Smooth muscle cell (in vitro differentiated cells): ENCODE measurements around the gene LEO1. TPM values are rescaled to one million over a fixed set of nuclear protein-coding genes. Genes with fewer than 3 reads are reported as not detected.

Experiments used
- DNase-seq: peaks from one replicate; lab custom pipeline; 2025; ENCODE audit not compliant: unreplicated experiment; lab: John Stamatoyannopoulos, UW
- H2AFZ ChIP-seq: fragments of 200-600 bp; sonication (generic); 2 replicates; pipeline ENCODE4 v1.6.0; 2016; ENCODE audit warnings: antibody characterized with exemption, low read depth, mild to moderate bottlenecking
- H3F3A ChIP-seq: fragments of 200-600 bp; sonication (generic); 2 replicates; pipeline ENCODE4 v1.6.0; 2017; ENCODE audit warnings: antibody characterized with exemption, low read depth
- H3K27ac ChIP-seq: fragments of 200-600 bp; sonication (generic); 2 replicates; pipeline ENCODE4 v1.5.1; 2016; ENCODE audit warnings: low read depth, mild to moderate bottlenecking
- H3K27me3 ChIP-seq: fragments of 200-600 bp; sonication (generic); 2 replicates; pipeline ENCODE4 v1.6.1; 2016; ENCODE audit warnings: low read depth, mild to moderate bottlenecking
- H3K36me3 ChIP-seq: fragments of 200-600 bp; sonication (generic); 2 replicates; pipeline ENCODE4 v1.5.1; 2016; ENCODE audit warnings: low read depth
- H3K4me1 ChIP-seq: fragments of 200-600 bp; sonication (generic); 2 replicates; pipeline ENCODE4 v1.5.1; 2016; ENCODE audit warnings: low read depth
- H3K4me2 ChIP-seq: fragments of 200-600 bp; sonication (generic); 2 replicates; pipeline ENCODE4 v1.6.0; 2016; ENCODE audit warnings: mild to moderate bottlenecking
- H3K4me3 ChIP-seq: fragments of 200-600 bp; sonication (generic); 2 replicates; pipeline ENCODE4 v1.5.1; 2016; ENCODE audit warnings: mild to moderate bottlenecking
- H3K79me2 ChIP-seq: fragments of 200-600 bp; sonication (generic); 2 replicates; pipeline ENCODE4 v1.6.0; 2016; ENCODE audit warnings: low read depth, mild to moderate bottlenecking
- H3K9ac ChIP-seq: fragments of 200-600 bp; sonication (generic); 2 replicates; pipeline ENCODE4 v1.6.0; 2016; ENCODE audit warnings: low read depth
- H3K9me3 ChIP-seq: fragments of 200-600 bp; sonication (generic); replicated peaks from 2 replicates; pipeline ENCODE4 v1.5.1; 2016; ENCODE audit warnings: low read depth
- H4K20me1 ChIP-seq: fragments of 200-600 bp; sonication (generic); 2 replicates; pipeline ENCODE4 v1.6.0; 2016; ENCODE audit warnings: low read depth
- WGBS: methylation state at CpG from one replicate; pipeline ENCODE4 v1.1.7; 2016; ENCODE audit warnings: low lambda C conversion rate; 5-methylcytosine and 5-hydroxymethylcytosine counted together
- polyA plus RNA-seq: library from polyadenylated mRNA; unstranded; fragments of >200 nt; fragmentation: Nextera tagmentation; extraction: Ambion mirVana; gene quantifications from 2 replicates; pipeline ENCODE4 v1.2.1, GENCODE V29; 2016
- total RNA-seq: library from RNA; depleted of rRNA; stranded (reverse); fragments of >200 nt; gene quantifications from 2 replicates; pipeline ENCODE4 v1.2.3, GENCODE V29; 2014
- TF ChIP-seq, protein P1 (sequence below): fragments of 200-600 bp; sonication (generic); IDR thresholded peaks from 2 replicates; pipeline ENCODE4 v1.5.1; 2017; ENCODE audit warnings: borderline replicate concordance, mild to moderate bottlenecking, antibody characterized with exemption; ENCODE audit not compliant: insufficient read depth, poor library complexity, severe bottlenecking

LEO1 gene
- 25.9 and 26.6 TPM in 2 replicates for total RNA-seq
- 18.3 and 20.5 TPM in 2 replicates for polyA plus RNA-seq

DNA sequence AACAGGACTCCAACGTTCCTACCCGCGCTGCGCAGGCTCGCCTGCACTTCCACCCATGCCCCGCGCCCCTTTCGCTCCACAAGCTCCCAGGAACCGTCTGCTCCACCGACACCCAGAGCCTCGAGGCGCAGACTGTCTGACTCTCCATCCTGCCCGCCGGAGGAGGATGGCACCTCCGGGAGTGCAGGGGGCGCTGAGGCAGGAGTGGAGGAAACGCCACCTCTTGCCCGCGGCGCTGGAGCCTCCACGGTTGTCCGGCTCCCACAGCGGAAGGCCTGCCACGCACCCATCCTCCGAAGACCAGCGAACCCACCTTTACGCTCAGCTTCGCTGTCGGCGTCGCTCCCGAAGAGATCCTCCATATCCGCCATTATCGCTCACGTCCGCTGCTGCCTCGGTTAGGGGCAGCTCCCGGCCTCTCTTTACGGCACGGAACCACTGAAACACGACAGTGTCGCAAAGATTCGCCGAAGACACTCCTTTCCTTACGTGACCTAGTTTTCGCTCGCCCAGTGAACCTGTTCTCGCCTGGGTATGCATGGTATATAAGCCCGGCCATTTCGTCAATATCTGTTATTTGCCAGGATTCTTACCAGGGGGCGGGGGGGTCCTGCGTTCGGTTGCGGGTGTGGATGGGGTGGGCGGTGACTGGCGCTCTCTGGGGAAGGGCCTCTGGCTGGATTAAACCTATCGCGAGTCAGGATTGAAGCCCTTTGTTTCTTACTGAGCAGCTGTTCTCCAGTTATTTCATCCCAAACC lies at the start of gene LEO1:
Gene LEO1 (minus strand): TSS at position 404 of the 759 bp plus-strand sequence. CDS start 33 bp downstream, at position 371.
- WGBS: 1% methylated on average over 58 of the region's 58 CpGs
- TF ChIP-seq, protein P1, sequence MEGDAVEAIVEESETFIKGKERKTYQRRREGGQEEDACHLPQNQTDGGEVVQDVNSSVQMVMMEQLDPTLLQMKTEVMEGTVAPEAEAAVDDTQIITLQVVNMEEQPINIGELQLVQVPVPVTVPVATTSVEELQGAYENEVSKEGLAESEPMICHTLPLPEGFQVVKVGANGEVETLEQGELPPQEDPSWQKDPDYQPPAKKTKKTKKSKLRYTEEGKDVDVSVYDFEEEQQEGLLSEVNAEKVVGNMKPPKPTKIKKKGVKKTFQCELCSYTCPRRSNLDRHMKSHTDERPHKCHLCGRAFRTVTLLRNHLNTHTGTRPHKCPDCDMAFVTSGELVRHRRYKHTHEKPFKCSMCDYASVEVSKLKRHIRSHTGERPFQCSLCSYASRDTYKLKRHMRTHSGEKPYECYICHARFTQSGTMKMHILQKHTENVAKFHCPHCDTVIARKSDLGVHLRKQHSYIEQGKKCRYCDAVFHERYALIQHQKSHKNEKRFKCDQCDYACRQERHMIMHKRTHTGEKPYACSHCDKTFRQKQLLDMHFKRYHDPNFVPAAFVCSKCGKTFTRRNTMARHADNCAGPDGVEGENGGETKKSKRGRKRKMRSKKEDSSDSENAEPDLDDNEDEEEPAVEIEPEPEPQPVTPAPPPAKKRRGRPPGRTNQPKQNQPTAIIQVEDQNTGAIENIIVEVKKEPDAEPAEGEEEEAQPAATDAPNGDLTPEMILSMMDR: peak; percentile 14
- Histone ChIP-seq H3K27ac (peak within 1 kb of the TSS; percentile 75), H3K79me2 (peaks cover 46% of the 10 kb centered on the region), H3K4me1 (peaks cover 13% of the 10 kb centered on the region), H3K36me3 (no peaks in the 10 kb centered on the region), H2AFZ (peak within 1 kb of the TSS; percentile 88), H3K4me2 (peak within 1 kb of the TSS; percentile 87), H4K20me1 (peaks cover 9% of the 10 kb centered on the region), H3K9ac (peak within 1 kb of the TSS; percentile 73), H3K4me3 (peak within 1 kb of the TSS; percentile 83), H3K27me3 (no peaks in the 10 kb centered on the region), H3K9me3 (peaks cover 8% of the 10 kb centered on the region), H3F3A (no peaks in the 10 kb centered on the region)
- DNase-seq: peak; percentile 68

DNA sequence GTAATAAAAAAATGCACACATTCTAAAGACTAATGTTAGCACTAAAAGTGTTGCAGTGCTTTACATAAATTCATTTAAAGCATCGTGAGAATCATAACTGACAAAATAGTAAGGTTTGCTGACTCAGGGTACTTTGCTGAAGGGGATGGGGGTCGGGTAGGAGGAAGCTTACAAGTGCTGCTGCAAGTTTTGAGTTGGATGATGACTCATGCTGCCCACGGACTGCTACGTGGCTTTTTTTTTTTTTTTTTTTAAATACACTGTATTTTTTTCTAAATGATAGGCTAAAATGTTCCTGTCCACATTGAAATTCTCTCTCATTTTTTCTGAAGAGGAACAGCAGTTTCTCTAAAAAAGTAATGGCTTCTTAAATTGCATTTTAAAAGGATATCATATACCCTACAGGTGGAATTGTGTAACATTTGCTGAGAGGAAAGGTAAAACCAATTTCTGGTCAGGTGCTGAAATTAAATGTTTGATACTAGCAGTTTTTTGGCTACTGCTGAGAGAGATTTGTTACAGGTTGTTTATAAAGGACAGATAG lies 49.6 kb upstream of the LEO1 start:
- Histone ChIP-seq H4K20me1 (peaks cover 43% of the 10 kb centered on the region), H3K27ac (peak overlapping the region; percentile 99), H3K79me2 (peaks cover 63% of the 10 kb centered on the region), H2AFZ (no peak overlapping the region), H3K4me1 (peaks cover 19% of the 10 kb centered on the region), H3K27me3 (no peaks in the 10 kb centered on the region), H3K9ac (peak overlapping the region; percentile 99), H3K9me3 (no peaks in the 10 kb centered on the region), H3K4me3 (peak overlapping the region; percentile 94), H3K36me3 (no peaks in the 10 kb centered on the region), H3F3A (peaks cover 8% of the 10 kb centered on the region), H3K4me2 (peak overlapping the region; percentile 90)
- DNase-seq: no peak
- WGBS: 3% methylated on average over 4 of the region's 4 CpGs
- TF ChIP-seq, protein P1: no peak

DNA sequence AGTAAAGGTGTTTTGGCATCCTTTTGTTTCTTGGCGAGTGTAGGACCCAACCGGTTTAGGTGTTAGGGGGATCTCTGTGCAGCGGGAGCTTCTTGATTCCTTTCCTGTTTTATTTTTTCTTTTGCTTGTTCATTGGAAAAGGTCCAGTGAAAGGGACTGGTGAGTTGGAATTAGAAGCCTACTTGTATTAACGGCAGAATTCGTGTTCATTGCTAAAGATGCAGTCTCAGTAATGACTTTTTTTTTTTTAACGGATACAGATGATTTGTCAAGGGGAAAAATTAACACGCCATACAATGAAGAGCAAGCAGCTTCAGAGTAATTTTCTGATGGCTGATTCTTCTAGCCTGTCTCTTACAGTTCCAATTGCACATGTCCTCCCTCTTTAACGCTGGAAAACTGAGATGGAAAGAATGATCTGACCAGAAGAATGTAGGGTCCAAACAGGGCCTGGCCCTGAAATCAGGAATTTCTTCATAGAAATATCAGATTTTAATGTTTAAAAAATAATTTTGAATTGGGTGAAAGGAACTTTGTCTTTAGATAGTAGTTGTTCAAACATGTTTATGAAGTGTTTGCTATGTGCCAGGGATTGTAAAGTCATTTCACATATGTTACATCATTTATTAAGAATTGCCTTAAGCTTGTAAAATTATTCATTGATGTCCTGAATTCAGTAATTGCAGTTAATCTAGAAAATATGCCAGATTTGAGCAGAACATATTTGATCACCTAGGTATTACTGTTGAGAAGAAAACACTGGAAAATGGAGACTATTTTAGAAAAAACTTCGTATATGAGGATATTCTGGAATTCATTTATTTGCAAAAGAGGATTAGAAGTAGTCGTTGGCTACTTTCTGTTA lies 48.9 kb upstream of the LEO1 start:
- Histone ChIP-seq H3K9ac (peak overlapping the region; percentile 99), H2AFZ (no peak overlapping the region)

More for the DNA sequence above, 48.9 kb upstream of the LEO1 start:
- Histone ChIP-seq H3K9me3 (no peaks in the 10 kb centered on the region), H3K27me3 (no peaks in the 10 kb centered on the region), H3K36me3 (no peaks in the 10 kb centered on the region), H3K4me1 (peaks cover 19% of the 10 kb centered on the region), H3K27ac (peak overlapping the region; percentile 99), H3K4me3 (peak overlapping the region; percentile 94), H3K79me2 (peaks cover 56% of the 10 kb centered on the region), H3F3A (peaks cover 8% of the 10 kb centered on the region), H4K20me1 (peaks cover 36% of the 10 kb centered on the region), H3K4me2 (peak overlapping the region; percentile 90)
- DNase-seq: no peak
- WGBS: 1% methylated on average over 10 of the region's 10 CpGs
- TF ChIP-seq, protein P1: no peak
